Kidney (tissue), 14 donors: ENCODE results near the gene MB21D2. TPM values are rescaled to one million over a fixed set of nuclear protein-coding genes. Genes with fewer than 3 reads are reported as not detected.

Experiments
- DNase-seq, 5 donors: peaks; one replicate each; pipeline ENCODE4 v3.0.0-alpha.2; 2013 to 2020
- FAIRE-seq: peaks from 2 replicates; lab custom pipeline; 2012; peaks lifted over from hg19 to GRCh38; lab: Jason Lieb, UNC
- H3K27ac ChIP-seq, 2 donors: one replicate each; pipeline ENCODE4 v1.7.0; 2013; ENCODE audit warnings: low read depth in 2 of 2, low read length in 2 of 2, inconsistent platforms in 1 of 2
- H3K27me3 ChIP-seq: one replicate; pipeline ENCODE4 v1.7.1; 2013; ENCODE audit warnings: low read length, inconsistent platforms; ENCODE audit not compliant: control insufficient read depth, insufficient read depth
- H3K36me3 ChIP-seq, 3 donors: one replicate each; pipeline versions ENCODE4 v1.7.0 to v1.7.1; 2013; ENCODE audit warnings: low read length in 3 of 3, control low read depth in 1 of 3, inconsistent platforms in 1 of 3; ENCODE audit not compliant: insufficient read depth in 3 of 3, control insufficient read depth in 2 of 3
- H3K4me1 ChIP-seq, 3 donors: one replicate each; pipeline versions ENCODE4 v1.7.0 to v1.7.1; 2013; ENCODE audit warnings: low read length in 3 of 3, inconsistent platforms in 1 of 3, low read depth in 1 of 3; ENCODE audit not compliant: control insufficient read depth in 2 of 3, insufficient read depth in 2 of 3
- H3K4me3 ChIP-seq, 3 donors: one replicate each; pipeline versions ENCODE4 v1.7.0 to v1.8.1; 2013; ENCODE audit warnings: low read length in 3 of 3, control low read depth in 1 of 3, inconsistent platforms in 1 of 3
- H3K9ac ChIP-seq, 3 donors: one replicate each; pipeline versions ENCODE4 v1.7.0 to v1.7.1; 2013; ENCODE audit warnings: low read length in 3 of 3, control low read depth in 1 of 3, inconsistent platforms in 1 of 3
- H3K9me3 ChIP-seq, 3 donors: one replicate each; pipeline versions ENCODE4 v1.7.0 to v1.7.1; 2013; ENCODE audit warnings: low read length in 3 of 3, control low read depth in 1 of 3, inconsistent platforms in 1 of 3; ENCODE audit not compliant: control insufficient read depth in 2 of 3, insufficient read depth in 1 of 3
- intact Hi-C: fragments of 100-400 bp; cut with DNase I; formaldehyde crosslinking; loops from one replicate; pipeline ENCODE4 v1.11.1; 2022
- polyA plus RNA-seq: library from polyadenylated mRNA; stranded (reverse); fragments of 350-450 nt; fragmentation: Illumina TruSeq; extraction: RNeasy Lipid Tissue Mini Kit (QIAGEN cat#74804); gene quantifications from one replicate; pipeline ENCODE4 v1.2.3, GENCODE V29; 2014; ENCODE audit warnings: low read depth, low replicate concordance; ENCODE audit not compliant: insufficient read depth
- total RNA-seq: library from RNA; stranded (reverse); fragmentation: NEBNext Ultra II Directional; extraction: Animal tissue kit (Norgen Biotek cat#: 25700); gene quantifications from one replicate; pipeline ENCODE4 v1.2.1, GENCODE V29; 2021
- TF ChIP-seq, protein P1 (sequence below): IDR thresholded peaks from 3 replicates; pipeline ENCODE4 v1.5.1; 2012; ENCODE audit warnings: mild to moderate bottlenecking, moderate library complexity, borderline replicate concordance; ENCODE audit not compliant: insufficient read depth; ENCODE audit errors: extremely low read depth
- donor health status: control.
- donor health status: control.
- donor health status: control.
- donor health status: control.
- donor health status: control.
- donor health status: DM: yes; HTN: yes; CAD: no.
- donor health status: Normal renal cell carcinoma (clear cell type).

Gene MB21D2
- total and polyA plus RNA-seq, 2 donors from 2014 or later, result 3.2 to 3.9 TPM

DNA sequence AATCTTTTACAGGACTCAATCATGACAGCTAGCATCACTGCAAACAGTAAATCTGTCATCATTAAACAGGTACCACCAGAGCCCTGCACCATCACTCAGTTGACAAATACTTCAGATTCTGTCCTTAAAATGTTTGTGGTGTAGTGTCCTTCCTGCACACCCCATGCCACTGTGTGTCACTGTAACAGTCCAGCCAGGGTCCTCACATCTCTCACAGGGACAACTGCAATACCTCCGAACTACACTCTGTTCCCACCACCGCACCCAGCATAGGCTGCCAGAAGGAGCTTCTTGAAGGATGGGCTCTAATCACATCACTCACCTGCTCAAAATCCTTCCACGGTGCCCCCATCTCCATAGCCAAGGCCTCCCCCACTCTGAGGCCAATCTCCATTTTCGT is 100.2 kb downstream of the MB21D2 start:
- FAIRE-seq (no peak), DNase-seq (no peak)
- Histone ChIP-seq H3K27me3 (no peaks in the 10 kb centered on the region), H3K4me3 (no peak overlapping the region), H3K9me3 (no peaks in the 10 kb centered on the region), H3K4me1 (peaks cover 0 to 6% (median 6%) of the 10 kb centered on the region in 3 donors), H3K9ac (no peak overlapping the region), H3K27ac (no peak overlapping the region), H3K36me3 (no peaks in the 10 kb centered on the region)
- TF ChIP-seq, protein P1, sequence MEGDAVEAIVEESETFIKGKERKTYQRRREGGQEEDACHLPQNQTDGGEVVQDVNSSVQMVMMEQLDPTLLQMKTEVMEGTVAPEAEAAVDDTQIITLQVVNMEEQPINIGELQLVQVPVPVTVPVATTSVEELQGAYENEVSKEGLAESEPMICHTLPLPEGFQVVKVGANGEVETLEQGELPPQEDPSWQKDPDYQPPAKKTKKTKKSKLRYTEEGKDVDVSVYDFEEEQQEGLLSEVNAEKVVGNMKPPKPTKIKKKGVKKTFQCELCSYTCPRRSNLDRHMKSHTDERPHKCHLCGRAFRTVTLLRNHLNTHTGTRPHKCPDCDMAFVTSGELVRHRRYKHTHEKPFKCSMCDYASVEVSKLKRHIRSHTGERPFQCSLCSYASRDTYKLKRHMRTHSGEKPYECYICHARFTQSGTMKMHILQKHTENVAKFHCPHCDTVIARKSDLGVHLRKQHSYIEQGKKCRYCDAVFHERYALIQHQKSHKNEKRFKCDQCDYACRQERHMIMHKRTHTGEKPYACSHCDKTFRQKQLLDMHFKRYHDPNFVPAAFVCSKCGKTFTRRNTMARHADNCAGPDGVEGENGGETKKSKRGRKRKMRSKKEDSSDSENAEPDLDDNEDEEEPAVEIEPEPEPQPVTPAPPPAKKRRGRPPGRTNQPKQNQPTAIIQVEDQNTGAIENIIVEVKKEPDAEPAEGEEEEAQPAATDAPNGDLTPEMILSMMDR, result no peak
- intact Hi-C loops, result loop anchor here (10.0 kb wide), 2 partner anchors 217 to 757 kb away; no protein-coding TSS in a partner anchor

DNA sequence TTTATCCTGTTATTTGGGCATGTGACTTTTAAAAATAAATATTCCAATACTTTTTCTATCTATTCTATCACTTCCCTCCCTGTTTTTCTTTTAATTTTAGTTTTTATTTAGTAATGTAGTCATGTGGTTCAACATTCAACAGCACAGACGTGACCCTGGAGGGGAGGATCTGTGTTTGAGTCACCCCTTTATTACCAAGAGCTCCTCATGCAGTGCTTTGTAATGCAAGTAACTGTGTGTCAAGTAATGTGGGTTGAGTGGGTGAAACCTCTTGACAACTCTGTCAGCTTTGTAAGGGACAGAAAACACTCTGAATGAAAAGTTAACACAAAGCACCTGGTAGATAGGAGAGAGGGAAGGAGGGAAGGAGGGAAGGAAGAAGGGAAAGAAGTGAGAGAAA is 100.6 kb downstream of the MB21D2 start:
- FAIRE-seq, result no peak

DNA sequence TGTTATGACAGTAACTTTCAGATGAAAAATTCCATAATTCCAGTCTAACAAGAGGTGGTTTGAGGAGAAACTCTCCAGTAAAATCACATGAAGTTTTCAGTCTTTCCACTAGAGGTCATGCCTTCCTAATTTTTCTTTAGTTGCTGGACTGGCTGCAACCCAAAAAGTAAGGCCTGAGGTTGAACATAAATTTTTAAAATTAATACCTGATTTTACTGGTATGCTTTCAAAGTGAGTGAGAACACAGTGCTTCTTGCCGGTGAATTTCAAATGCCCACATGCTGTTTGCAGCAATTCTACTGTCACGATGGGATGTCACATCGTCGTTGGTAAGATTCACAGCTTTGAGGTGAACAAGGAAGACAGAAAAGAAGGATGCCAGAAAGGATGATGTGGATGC is 101.3 kb downstream of the MB21D2 start:
- DNase-seq (peak in 2 of 5 donors; percentile 76 to 80), FAIRE-seq (peak; percentile 89)
- Histone ChIP-seq H3K9ac (no peak overlapping the region), H3K4me3 (no peak overlapping the region), H3K4me1 (peaks cover 0 to 6% (median 6%) of the 10 kb centered on the region in 3 donors), H3K27me3 (no peaks in the 10 kb centered on the region), H3K9me3 (no peaks in the 10 kb centered on the region), H3K36me3 (no peaks in the 10 kb centered on the region), H3K27ac (no peak overlapping the region)
- TF ChIP-seq, protein P1, result peak; percentile 66
- intact Hi-C loops, result loop anchor here (10.0 kb wide), 2 partner anchors 218 to 758 kb away; no protein-coding TSS in a partner anchor

More for the DNA sequence above, 100.6 kb downstream of the MB21D2 start:
- H3K36me3 ChIP-seq, result no peaks in the 10 kb centered on the region
- intact Hi-C loops, result loop anchor here (10.0 kb wide), 2 partner anchors 218 to 758 kb away; no protein-coding TSS in a partner anchor
- H3K4me3 ChIP-seq, result no peak overlapping the region
- H3K9ac ChIP-seq, result no peak overlapping the region
- H3K27me3 ChIP-seq, result no peaks in the 10 kb centered on the region
- DNase-seq, result no peak
- peaks cover 0 to 6% (median 6%) of the 10 kb centered on the region in 3 donors for H3K4me1 ChIP-seq
- TF ChIP-seq, protein P1, result no peak
- no peak overlapping the region for H3K27ac ChIP-seq
- H3K9me3 ChIP-seq, result no peaks in the 10 kb centered on the region
